WTC11 (cell line): ENCODE results near the gene CHAT. TPM values are rescaled to one million over a fixed set of nuclear protein-coding genes. Genes with fewer than 3 reads are reported as not detected.
A peak's percentile ranks its signal among the peaks of the same experiment; 100 is the strongest.

Experiments
- ATAC-seq: fragments of 200-7000 bp; cut with Tn5 transposase; 2 replicates; pipeline ENCODE4 v1.10.0; 2021; ENCODE audit warnings: mild to moderate bottlenecking, moderate library complexity
- CTCF ChIA-PET: fragments of 300-600 bp; sonication (Branson Sonifier 250); formaldehyde crosslinking; loops from one replicate; lab custom pipeline; 2021; ENCODE audit warnings: antibody characterized with exemption; lab: Charles Lee
- POLR2A ChIA-PET: fragments of 350-600 bp; sonication (Branson Sonifier 250); formaldehyde crosslinking; loops from one replicate; lab custom pipeline; 2021; ENCODE audit warnings: antibody characterized with exemption; lab: Charles Lee
- DNase-seq: peaks from one replicate; pipeline ENCODE4 v3.0.0; 2021; ENCODE audit warnings: low spot score
- H3K27ac Mint-ChIP-seq: 2 replicates; pipeline ENCODE4 v1.8.0; 2021; ENCODE audit warnings: mixed read lengths
- H3K27me3 Mint-ChIP-seq: 2 replicates; pipeline ENCODE4 v1.8.0; 2021; ENCODE audit warnings: low read depth, mild to moderate bottlenecking, moderate library complexity, mixed read lengths
- H3K36me3 Mint-ChIP-seq: 2 replicates; pipeline ENCODE4 v1.8.0; 2021; ENCODE audit warnings: mixed read lengths
- H3K4me1 Mint-ChIP-seq: 2 replicates; pipeline ENCODE4 v1.8.0; 2022; ENCODE audit warnings: mixed read lengths
- H3K4me3 Mint-ChIP-seq: 2 replicates; pipeline ENCODE4 v1.8.0; 2021; ENCODE audit warnings: mild to moderate bottlenecking, moderate library complexity, mixed read lengths
- H3K9me3 Mint-ChIP-seq: 2 replicates; pipeline ENCODE4 v1.8.0; 2021; ENCODE audit warnings: mixed read lengths
- AR ChIP-seq: fragments of 250-450 bp; sonication (Bioruptor Pico); IDR thresholded peaks from 2 replicates; pipeline ENCODE4 v1.9.0; 2021; ENCODE audit warnings: mild to moderate bottlenecking
- ATF6 ChIP-seq: sonication (generic); formaldehyde crosslinking; IDR thresholded peaks from 2 replicates; pipeline ENCODE4 v1.8.1; 2023; ENCODE audit warnings: mild to moderate bottlenecking, missing genetic modification reagents
- ERG ChIP-seq: fragments of 250-450 bp; sonication (Bioruptor Pico); IDR thresholded peaks from 2 replicates; pipeline ENCODE4 v1.8.0; 2021; ENCODE audit warnings: mild to moderate bottlenecking
- NFE2L1 ChIP-seq: sonication (generic); formaldehyde crosslinking; IDR thresholded peaks from 2 replicates; pipeline ENCODE4 v1.8.1; 2023; ENCODE audit warnings: missing genetic modification reagents
- NR1H2 ChIP-seq: sonication (generic); formaldehyde crosslinking; IDR thresholded peaks from 2 replicates; pipeline ENCODE4 v1.9.0; 2021; ENCODE audit warnings: mild to moderate bottlenecking, moderate library complexity, missing genetic modification reagents
- RELA ChIP-seq: sonication (generic); formaldehyde crosslinking; IDR thresholded peaks from 2 replicates; pipeline ENCODE4 v1.8.1; 2022; ENCODE audit warnings: missing genetic modification reagents, mild to moderate bottlenecking, borderline replicate concordance
- SMAD3 ChIP-seq: sonication (generic); formaldehyde crosslinking; IDR thresholded peaks from 2 replicates; pipeline ENCODE4 v1.8.0; 2022; ENCODE audit warnings: missing genetic modification reagents, mild to moderate bottlenecking, borderline replicate concordance
- SOX15 ChIP-seq: fragments of 250-450 bp; sonication (Bioruptor Pico); IDR thresholded peaks from 2 replicates; pipeline ENCODE4 v1.9.0; 2021; ENCODE audit warnings: mild to moderate bottlenecking
- ZBTB21 ChIP-seq: sonication (generic); formaldehyde crosslinking; IDR thresholded peaks from 2 replicates; pipeline ENCODE4 v1.8.1; 2023; ENCODE audit warnings: mild to moderate bottlenecking, missing genetic modification reagents, borderline replicate concordance
- ZNF512 ChIP-seq: sonication (generic); formaldehyde crosslinking; IDR thresholded peaks from 2 replicates; pipeline ENCODE4 v1.8.1; 2022; ENCODE audit warnings: missing genetic modification reagents, borderline replicate concordance
- ZNF532 ChIP-seq: fragments of 250-450 bp; sonication (Bioruptor Pico); IDR thresholded peaks from 2 replicates; pipeline ENCODE4 v1.9.0; 2021; ENCODE audit warnings: mild to moderate bottlenecking, borderline replicate concordance
- total RNA-seq: library from RNA; stranded (reverse); gene quantifications from 3 replicates; pipeline ENCODE4 v1.2.3, GENCODE V29; 2021

Gene CHAT
- total RNA-seq, 1 experiment from 2014 or later, result not detected

GRCh38 chr10:49661140-49661856 lies 47.5 kb downstream of the CHAT start:
- H3K4me3 Mint-ChIP-seq, result no peak overlapping the region
- DNase-seq, result no peak
- CTCF ChIA-PET, result interaction anchor here (1.4 to 1.9 kb wide), 2 partner anchors 12 to 68 kb away, joined by 3 to 4 read pairs; no protein-coding TSS in a partner anchor

GRCh38 chr10:49662169-49662830 lies 48.5 kb downstream of the CHAT start:
- no peak overlapping the region for H3K4me3 Mint-ChIP-seq
- peaks cover 14% of the 10 kb centered on the region for H3K9me3 Mint-ChIP-seq
- H3K27ac Mint-ChIP-seq, result no peak overlapping the region
- H3K4me1 Mint-ChIP-seq, result peaks cover 16% of the 10 kb centered on the region
- ChIA-PET POLR2A (no interaction called here), CTCF (interaction anchor here (0.6 to 1.9 kb wide), 4 partner anchors 13 to 130 kb away, joined by 3 to 4 read pairs (median 3); no protein-coding TSS in a partner anchor)
- H3K36me3 Mint-ChIP-seq, result peaks cover 9% of the 10 kb centered on the region
- H3K27me3 Mint-ChIP-seq, result peaks cover 66% of the 10 kb centered on the region
- ATAC-seq (no peak), DNase-seq (no peak)
- TF ChIP-seq NFE2L1 (CRISPR knock-in tag), result no peak
- no peak for TF ChIP-seq ERG (CRISPR knock-in tag)
- no peak for TF ChIP-seq ZNF532
- TF ChIP-seq RELA (CRISPR knock-in tag), result no peak
- no peak for TF ChIP-seq ZBTB21 (CRISPR knock-in tag)
- TF ChIP-seq SMAD3 (CRISPR knock-in tag), result no peak

More at GRCh38 chr10:49661140-49661856, 47.5 kb downstream of the CHAT start:
- Mint-ChIP-seq H3K27me3 (peaks cover 68% of the 10 kb centered on the region), H3K27ac (no peak overlapping the region), H3K36me3 (peaks cover 9% of the 10 kb centered on the region), H3K9me3 (peaks cover 14% of the 10 kb centered on the region), H3K4me1 (peaks cover 16% of the 10 kb centered on the region)
- peak; percentile 50 for ATAC-seq
- TF ChIP-seq ZNF512 (CRISPR knock-in tag) (no peak), ATF6 (CRISPR knock-in tag) (no peak), AR (CRISPR knock-in tag) (no peak), NR1H2 (CRISPR knock-in tag) (no peak), SOX15 (no peak)
- POLR2A ChIA-PET, result no interaction called here
